GM10248 (cell line): Measurements from ENCODE around the gene P2RY2.

Experiments used
- CTCF ChIA-PET: fragments of 300-600 bp; sonication (Branson Sonifier 250); formaldehyde crosslinking; extraction: SDS; loops from one replicate; lab custom pipeline; 2021; ENCODE audit warnings: antibody characterized with exemption; lab: Yijun Ruan, JAX
- POLR2A ChIA-PET: fragments of 350-650 bp; sonication (Branson Sonifier 250); formaldehyde crosslinking; extraction: SDS; loops from one replicate; lab custom pipeline; 2020; ENCODE audit warnings: antibody characterized with exemption; lab: Yijun Ruan, JAX
- DNase-seq: peaks from one replicate; pipeline ENCODE4 v3.0.0; 2012; ENCODE audit errors: extremely low spot score
- CTCF ChIP-seq: IDR thresholded peaks from 2 replicates; pipeline ENCODE4 v1.5.1; 2012; ENCODE audit warnings: mild to moderate bottlenecking, low read depth; ENCODE audit errors: extremely low read depth, missing control alignments, control extremely low read depth

Gene P2RY2

DNA sequence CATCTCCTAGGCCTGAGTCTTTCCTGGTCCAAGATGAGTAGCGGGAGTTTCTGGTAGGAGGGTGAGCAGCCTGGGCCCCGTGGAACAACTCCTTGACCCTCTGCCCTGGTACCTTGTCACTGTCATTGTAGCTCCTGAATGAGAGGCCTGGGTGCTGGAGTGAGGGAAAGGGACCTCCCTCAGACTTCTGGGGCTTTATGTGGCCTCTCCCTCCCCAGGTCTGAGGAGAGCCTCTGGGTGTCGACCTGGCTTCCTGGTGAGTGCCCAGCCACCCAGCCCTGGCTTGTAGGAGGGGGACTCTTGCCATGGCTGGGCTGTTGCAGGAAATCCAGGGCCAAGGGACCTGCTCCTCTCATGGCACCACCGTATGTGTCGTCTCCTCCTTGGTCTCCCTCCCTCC is 3.9 kb downstream of the P2RY2 start:
- CTCF ChIA-PET = interaction anchor here (0.9 to 1.6 kb wide), 2 partner anchors 12 to 43 kb away, joined by 3 to 4 read pairs; no protein-coding TSS in a partner anchor
- no peak for TF ChIP-seq CTCF
- POLR2A ChIA-PET = no interaction called here
- DNase-seq = no peak

- CTCF ChIA-PET = interaction anchor here (0.8 to 3.2 kb wide), 3 partner anchors 10 to 22 kb away, joined by 3 to 13 read pairs (median 3); no protein-coding TSS in a partner anchor
- no peak for DNase-seq
- POLR2A ChIA-PET = no interaction called here
- no peak for TF ChIP-seq CTCF
Observed at GRCh38 chr11:73223998-73224730, 6.1 kb downstream of the P2RY2 start.

DNA sequence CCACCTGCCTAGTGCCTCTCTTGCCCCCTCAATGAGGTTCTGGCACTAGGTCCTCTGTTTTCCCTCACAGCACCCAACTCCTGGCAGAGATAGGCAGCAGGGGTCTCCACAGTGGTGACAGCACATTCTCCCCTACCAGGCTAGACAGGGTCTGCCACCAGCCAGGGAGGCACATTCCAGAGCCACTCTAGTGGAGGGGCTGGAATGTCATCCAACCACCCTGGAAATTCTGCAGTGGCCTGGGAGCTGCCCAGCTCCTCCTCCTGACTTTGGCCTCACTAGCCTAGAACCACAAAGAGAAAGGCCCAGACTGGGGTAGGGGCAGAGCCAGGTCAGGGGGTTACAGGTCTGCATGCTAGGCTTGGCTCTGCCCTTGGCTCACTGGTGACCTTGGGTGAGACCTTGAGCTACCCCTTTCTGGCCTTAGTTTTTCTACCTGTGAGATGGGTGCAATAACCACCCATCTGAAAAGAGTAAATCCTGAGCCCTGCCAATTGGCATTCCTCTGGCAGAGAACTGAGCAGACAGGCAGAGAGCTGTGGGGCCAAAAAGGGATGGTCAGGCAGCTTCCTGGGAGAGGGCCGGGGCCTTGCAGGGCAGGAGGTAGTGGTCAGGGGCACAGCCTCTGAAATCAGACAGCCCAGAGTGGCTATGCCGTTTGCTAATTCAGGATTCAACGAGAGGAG is 7.1 kb downstream of the P2RY2 start:
- TF ChIP-seq CTCF = no peak
- ChIA-PET POLR2A (no interaction called here), CTCF (interaction anchor here (1.0 to 3.2 kb wide), 3 partner anchors 10 to 21 kb away, joined by 3 to 13 read pairs (median 3); no protein-coding TSS in a partner anchor)
- DNase-seq = no peak

DNA sequence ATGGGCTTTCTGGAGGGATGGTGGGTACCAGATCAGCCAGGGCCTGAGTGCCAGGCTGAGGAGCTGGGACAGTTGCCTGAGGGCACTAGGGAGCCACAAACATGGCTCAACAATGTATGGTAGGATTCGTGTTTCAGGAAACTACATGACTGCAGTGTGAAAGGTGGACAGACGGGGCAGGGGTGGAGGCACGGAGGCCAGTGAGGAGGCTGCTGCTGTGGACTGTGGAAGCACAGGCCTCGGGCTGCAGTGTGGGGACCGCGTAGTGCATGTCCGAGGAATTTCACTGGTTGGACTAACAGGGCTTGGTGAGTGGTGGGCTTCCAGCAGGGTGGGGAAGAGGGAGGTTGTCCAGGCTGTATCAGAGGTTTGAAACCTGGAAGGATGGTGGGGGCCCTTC is 7.8 kb downstream of the P2RY2 start:
- TF ChIP-seq CTCF = no peak
- DNase-seq = no peak
- ChIA-PET CTCF (interaction anchor here (3.2 kb wide), 1 partner anchor 11 kb away, joined by 13 read pairs; no protein-coding TSS in a partner anchor), POLR2A (no interaction called here)

- ChIA-PET CTCF (interaction anchor here (2.0 kb wide), 1 partner anchor 63 kb away, joined by 4 read pairs; no protein-coding TSS in a partner anchor), POLR2A (no interaction called here)
- no peak for DNase-seq
- no peak for TF ChIP-seq CTCF
Observed at GRCh38 chr11:73226297-73227006, 8.4 kb downstream of the P2RY2 start.
